IPS-20b (cell line): Measurements from ENCODE around the gene DACT3.

Experiments used
- H3K27ac ChIP-seq: one replicate; pipeline ENCODE4 v1.5.1; 2013; ENCODE audit warnings: low read length
- H3K27me3 ChIP-seq: 2 replicates; pipeline ENCODE4 v1.6.1; 2013; ENCODE audit warnings: mild to moderate bottlenecking, low read length, inconsistent platforms; ENCODE audit not compliant: insufficient read depth
- H3K36me3 ChIP-seq: 2 replicates; pipeline ENCODE4 v1.6.1; 2013; ENCODE audit warnings: low read depth, mild to moderate bottlenecking, inconsistent platforms, low read length, moderate library complexity; ENCODE audit not compliant: insufficient read depth
- H3K4me1 ChIP-seq: 2 replicates; pipeline ENCODE4 v1.6.1; 2013; ENCODE audit warnings: mild to moderate bottlenecking, control low read depth, inconsistent platforms, low read length, moderate library complexity; ENCODE audit not compliant: insufficient read depth
- H3K4me3 ChIP-seq: 2 replicates; pipeline ENCODE4 v1.5.1; 2013; ENCODE audit warnings: mild to moderate bottlenecking, low read length, inconsistent platforms
- H3K9ac ChIP-seq: 2 replicates; pipeline ENCODE4 v1.6.1; 2013; ENCODE audit warnings: low read depth, mild to moderate bottlenecking, inconsistent platforms, low read length, moderate library complexity
- H3K9me3 ChIP-seq: 2 replicates; pipeline ENCODE4 v1.6.1; 2013; ENCODE audit warnings: mild to moderate bottlenecking, low read depth, low read length, inconsistent platforms; ENCODE audit not compliant: insufficient read depth

The DACT3 gene

DNA sequence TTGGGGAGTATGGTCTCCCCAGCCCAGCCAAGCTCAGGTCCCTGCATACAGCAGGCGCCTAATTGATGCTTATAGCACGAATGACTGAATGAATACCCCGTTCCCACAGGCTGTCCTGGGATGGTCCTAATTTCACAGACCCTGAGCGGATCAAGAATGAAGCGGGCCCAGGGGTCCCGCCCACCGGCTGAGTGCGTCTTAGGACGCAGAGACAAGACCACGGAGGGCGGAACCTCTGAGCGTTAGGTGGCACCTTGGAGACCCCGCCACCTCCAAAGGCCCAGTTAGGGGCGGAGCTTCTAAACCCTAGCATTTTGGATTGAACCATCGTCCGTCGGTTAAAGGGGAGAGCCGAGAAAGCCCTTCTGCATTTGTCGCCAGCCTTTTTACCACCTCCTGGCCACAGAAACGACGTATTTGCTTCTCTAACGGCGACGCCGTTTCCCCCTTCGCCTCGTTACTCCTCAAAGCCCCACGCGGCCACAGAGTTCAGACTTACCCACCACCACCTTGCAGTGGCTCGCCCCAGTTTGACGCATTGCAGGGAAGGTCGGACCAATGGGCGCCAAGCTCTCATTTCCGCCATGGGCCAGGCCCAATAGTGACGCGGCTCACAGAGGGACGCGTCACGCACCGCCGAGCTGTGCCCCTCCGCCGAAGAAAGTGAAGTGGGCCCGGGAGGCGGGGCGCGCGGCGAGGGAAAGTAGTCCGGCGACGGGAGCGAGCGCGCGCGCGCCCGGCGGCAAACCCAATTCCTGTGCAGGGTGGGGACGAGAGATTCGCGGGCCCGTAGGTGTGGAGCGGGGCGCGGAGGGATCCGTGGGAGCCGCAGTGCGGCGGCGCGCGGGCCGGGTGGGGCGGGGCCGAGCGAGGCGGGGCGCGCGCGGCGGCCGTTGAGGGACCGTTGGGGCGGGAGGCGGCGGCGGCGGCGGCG, 60.3 kb downstream of the DACT3 start:
- Histone ChIP-seq H3K27me3 (no peaks in the 10 kb centered on the region), H3K4me1 (peaks cover 12% of the 10 kb centered on the region), H3K9ac (peak overlapping the region; percentile 99), H3K36me3 (peaks cover 12% of the 10 kb centered on the region), H3K4me3 (peak overlapping the region; percentile 99), H3K27ac (peak overlapping the region; percentile 96), H3K9me3 (no peaks in the 10 kb centered on the region)

DNA sequence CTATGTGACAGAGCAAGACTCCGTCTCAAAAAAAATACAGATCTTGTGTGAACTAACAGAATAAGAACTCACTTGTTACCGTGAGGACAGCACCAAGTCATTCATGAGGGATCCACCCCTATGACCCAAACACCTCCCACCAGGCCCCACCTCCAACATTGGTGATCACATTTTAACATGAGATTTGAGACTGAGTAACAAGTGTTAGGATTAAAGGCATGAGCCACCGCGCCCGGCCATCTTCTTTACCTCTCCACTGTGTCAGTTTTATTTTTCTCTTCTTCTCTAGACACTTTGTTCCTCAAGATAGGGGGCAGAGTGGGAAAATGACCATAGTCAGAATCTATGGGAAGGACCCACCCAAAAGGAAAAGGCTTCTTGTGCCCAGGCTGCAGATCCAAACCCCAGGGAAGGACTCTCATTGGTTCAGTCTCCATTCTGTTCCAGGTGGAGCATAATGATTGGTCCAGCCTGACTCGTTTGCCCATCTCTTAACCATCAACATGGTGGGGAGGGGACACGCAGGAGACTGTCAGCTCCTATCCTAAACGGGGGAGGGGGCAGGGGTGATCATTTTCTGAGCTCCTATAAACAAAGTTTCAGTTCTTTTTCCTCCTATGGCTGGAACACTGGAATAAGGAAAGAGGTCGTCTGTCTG, 61.1 kb downstream of the DACT3 start:
- peak overlapping the region; percentile 99; the same call in 1 of the 2 replicates for H3K9ac ChIP-seq
- peaks cover 8% of the 10 kb centered on the region; the same call in 1 of the 2 replicates for H3K36me3 ChIP-seq
- peak overlapping the region; percentile 96 for H3K27ac ChIP-seq
- no peaks in the 10 kb centered on the region for H3K9me3 ChIP-seq
- H3K27me3 ChIP-seq = no peaks in the 10 kb centered on the region
- H3K4me3 ChIP-seq = peak overlapping the region; percentile 86
- H3K4me1 ChIP-seq = peaks cover 12% of the 10 kb centered on the region

GRCh38 chr19:46598372-46598917, 62.5 kb downstream of the DACT3 start:
- Histone ChIP-seq H3K27ac (no peak overlapping the region), H3K27me3 (no peaks in the 10 kb centered on the region), H3K9ac (no peak overlapping the region), H3K4me3 (no peak overlapping the region), H3K9me3 (no peaks in the 10 kb centered on the region), H3K36me3 (peaks cover 8% of the 10 kb centered on the region; the same call in 1 of the 2 replicates), H3K4me1 (peaks cover 9% of the 10 kb centered on the region)
